ENCODE data around the gene AUTS2. TPM values are rescaled to one million over a fixed set of nuclear protein-coding genes. Genes with fewer than 3 reads are reported as not detected.

AUTS2 gene
- total and polyA plus RNA-seq, 2 experiments from 2014 or later: 32.0 to 91.0 TPM

DNA sequence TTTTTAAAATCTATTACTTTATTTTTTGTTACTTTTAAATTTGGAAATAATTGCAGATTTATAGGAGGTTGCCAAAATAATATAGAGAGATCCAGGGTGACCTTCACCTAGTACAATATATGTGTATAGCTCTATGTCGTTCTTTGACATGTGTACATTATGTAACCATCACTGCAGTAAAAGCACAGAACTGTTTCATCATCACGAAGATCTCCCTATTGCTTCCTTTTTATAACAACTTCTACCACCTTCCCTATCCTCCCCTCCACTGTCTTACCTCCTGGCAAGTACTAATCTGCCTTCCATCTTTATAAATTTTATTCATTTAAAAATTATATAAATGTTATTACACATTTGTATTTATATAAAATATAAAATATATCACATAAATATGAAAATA, 251.0 kb downstream of the AUTS2 start (continued):
- TF ChIP-seq, protein P1, sequence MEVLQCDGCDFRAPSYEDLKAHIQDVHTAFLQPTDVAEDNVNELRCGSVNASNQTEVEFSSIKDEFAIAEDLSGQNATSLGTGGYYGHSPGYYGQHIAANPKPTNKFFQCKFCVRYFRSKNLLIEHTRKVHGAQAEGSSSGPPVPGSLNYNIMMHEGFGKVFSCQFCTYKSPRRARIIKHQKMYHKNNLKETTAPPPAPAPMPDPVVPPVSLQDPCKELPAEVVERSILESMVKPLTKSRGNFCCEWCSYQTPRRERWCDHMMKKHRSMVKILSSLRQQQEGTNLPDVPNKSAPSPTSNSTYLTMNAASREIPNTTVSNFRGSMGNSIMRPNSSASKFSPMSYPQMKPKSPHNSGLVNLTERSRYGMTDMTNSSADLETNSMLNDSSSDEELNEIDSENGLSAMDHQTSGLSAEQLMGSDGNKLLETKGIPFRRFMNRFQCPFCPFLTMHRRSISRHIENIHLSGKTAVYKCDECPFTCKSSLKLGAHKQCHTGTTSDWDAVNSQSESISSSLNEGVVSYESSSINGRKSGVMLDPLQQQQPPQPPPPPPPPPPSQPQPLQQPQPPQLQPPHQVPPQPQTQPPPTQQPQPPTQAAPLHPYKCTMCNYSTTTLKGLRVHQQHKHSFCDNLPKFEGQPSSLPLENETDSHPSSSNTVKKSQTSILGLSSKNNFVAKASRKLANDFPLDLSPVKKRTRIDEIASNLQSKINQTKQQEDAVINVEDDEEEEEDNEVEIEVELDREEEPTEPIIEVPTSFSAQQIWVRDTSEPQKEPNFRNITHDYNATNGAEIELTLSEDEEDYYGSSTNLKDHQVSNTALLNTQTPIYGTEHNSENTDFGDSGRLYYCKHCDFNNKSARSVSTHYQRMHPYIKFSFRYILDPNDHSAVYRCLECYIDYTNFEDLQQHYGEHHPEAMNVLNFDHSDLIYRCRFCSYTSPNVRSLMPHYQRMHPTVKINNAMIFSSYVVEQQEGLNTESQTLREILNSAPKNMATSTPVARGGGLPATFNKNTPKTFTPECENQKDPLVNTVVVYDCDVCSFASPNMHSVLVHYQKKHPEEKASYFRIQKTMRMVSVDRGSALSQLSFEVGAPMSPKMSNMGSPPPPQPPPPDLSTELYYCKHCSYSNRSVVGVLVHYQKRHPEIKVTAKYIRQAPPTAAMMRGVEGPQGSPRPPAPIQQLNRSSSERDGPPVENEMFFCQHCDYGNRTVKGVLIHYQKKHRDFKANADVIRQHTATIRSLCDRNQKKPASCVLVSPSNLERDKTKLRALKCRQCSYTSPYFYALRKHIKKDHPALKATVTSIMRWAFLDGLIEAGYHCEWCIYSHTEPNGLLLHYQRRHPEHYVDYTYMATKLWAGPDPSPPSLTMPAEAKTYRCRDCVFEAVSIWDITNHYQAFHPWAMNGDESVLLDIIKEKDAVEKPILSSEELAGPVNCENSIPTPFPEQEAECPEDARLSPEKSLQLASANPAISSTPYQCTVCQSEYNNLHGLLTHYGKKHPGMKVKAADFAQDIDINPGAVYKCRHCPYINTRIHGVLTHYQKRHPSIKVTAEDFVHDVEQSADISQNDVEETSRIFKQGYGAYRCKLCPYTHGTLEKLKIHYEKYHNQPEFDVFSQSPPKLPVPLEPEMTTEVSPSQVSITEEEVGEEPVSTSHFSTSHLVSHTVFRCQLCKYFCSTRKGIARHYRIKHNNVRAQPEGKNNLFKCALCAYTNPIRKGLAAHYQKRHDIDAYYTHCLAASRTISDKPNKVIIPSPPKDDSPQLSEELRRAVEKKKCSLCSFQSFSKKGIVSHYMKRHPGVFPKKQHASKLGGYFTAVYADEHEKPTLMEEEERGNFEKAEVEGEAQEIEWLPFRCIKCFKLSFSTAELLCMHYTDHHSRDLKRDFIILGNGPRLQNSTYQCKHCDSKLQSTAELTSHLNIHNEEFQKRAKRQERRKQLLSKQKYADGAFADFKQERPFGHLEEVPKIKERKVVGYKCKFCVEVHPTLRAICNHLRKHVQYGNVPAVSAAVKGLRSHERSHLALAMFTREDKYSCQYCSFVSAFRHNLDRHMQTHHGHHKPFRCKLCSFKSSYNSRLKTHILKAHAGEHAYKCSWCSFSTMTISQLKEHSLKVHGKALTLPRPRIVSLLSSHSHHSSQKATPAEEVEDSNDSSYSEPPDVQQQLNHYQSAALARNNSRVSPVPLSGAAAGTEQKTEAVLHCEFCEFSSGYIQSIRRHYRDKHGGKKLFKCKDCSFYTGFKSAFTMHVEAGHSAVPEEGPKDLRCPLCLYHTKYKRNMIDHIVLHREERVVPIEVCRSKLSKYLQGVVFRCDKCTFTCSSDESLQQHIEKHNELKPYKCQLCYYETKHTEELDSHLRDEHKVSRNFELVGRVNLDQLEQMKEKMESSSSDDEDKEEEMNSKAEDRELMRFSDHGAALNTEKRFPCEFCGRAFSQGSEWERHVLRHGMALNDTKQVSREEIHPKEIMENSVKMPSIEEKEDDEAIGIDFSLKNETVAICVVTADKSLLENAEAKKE (CRISPR knock-in tag; IDR thresholded peaks at IDR 0.05): no peak
- TF ChIP-seq EZH2phosphoT487 (IDR thresholded peaks at IDR 0.05; ENCODE audit: unreplicated experiment): no peak
- TF ChIP-seq, protein P2, sequence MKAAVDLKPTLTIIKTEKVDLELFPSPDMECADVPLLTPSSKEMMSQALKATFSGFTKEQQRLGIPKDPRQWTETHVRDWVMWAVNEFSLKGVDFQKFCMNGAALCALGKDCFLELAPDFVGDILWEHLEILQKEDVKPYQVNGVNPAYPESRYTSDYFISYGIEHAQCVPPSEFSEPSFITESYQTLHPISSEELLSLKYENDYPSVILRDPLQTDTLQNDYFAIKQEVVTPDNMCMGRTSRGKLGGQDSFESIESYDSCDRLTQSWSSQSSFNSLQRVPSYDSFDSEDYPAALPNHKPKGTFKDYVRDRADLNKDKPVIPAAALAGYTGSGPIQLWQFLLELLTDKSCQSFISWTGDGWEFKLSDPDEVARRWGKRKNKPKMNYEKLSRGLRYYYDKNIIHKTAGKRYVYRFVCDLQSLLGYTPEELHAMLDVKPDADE (IDR thresholded peaks at IDR 0.05): no peak
- no peak for TF ChIP-seq NANOG (IDR thresholded peaks at IDR 0.05; ENCODE audit: borderline replicate concordance)

DNA sequence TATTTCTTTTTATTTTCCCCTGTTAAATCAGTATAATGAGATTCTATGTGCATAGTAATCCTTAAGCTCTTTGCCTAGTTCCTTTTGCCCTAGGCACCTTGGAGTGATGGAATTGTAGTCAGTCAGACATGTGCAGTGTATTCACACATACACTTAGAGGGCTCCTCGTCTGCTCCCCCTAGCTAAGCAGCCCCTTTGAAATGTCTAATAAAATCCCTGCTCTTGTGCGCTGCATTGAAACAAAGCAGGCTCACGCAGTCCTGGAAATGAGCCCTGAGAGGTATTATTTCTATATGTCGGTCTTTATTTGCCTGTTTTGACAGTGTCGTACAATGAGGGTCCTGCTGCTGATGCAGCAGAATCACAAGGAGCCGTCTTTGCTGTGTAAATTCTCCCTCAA, 258.7 kb downstream of the AUTS2 start:
- Histone ChIP-seq H4K20me1 (replicated peaks; ENCODE audit: insufficient read depth) (no peaks in the 10 kb centered on the region), H3K4me1 (ENCODE audit: insufficient read depth) (peaks cover 23% of the 10 kb centered on the region; the same call in 1 of the 2 replicates), H3F3A (replicated peaks; ENCODE audit: low read depth) (no peaks in the 10 kb centered on the region), H3K27me3 (ENCODE audit: insufficient read depth) (no peaks in the 10 kb centered on the region), H2AFZ (no peak overlapping the region), H3K36me3 (ENCODE audit: insufficient read depth) (no peaks in the 10 kb centered on the region), H3K27ac (ENCODE audit: low read depth) (no peak overlapping the region), H3K4me2 (no peak overlapping the region), H3K4me3 (no peak overlapping the region), H3K9me2 (ENCODE audit: insufficient read depth) (no peaks in the 10 kb centered on the region), H3K79me2 (replicated peaks; ENCODE audit: insufficient read depth) (no peaks in the 10 kb centered on the region)
- no peak overlapping the region for H3K4me3 Mint-ChIP-seq
- H3K4me1 Mint-ChIP-seq: peaks cover 42% of the 10 kb centered on the region
- ATAC-seq: no peak
- no peak for DNase-seq (ENCODE audit: low spot score)
- no peak overlapping the region for H3K27ac Mint-ChIP-seq
- H3K9me3 Mint-ChIP-seq: no peaks in the 10 kb centered on the region
- H3K27me3 Mint-ChIP-seq (ENCODE audit: insufficient read depth, low read depth, poor library complexity): no peaks in the 10 kb centered on the region
- H3K36me3 Mint-ChIP-seq (ENCODE audit: low read depth): no peaks in the 10 kb centered on the region
- TF ChIP-seq ZNF331 (CRISPR knock-in tag; IDR thresholded peaks at IDR 0.05; ENCODE audit: low read depth): no peak
- no peak for TF ChIP-seq JUNB (IDR thresholded peaks at IDR 0.05; ENCODE audit: unreplicated experiment)
- TF ChIP-seq, protein P1 (CRISPR knock-in tag; IDR thresholded peaks at IDR 0.05): no peak
- no peak for TF ChIP-seq EZH2phosphoT487 (IDR thresholded peaks at IDR 0.05; ENCODE audit: unreplicated experiment)

Measured in GM23338 (cell line).